Thymus (tissue), 11 donors: Measurements from ENCODE around the gene THSD4. TPM values are rescaled to one million over a fixed set of nuclear protein-coding genes. Genes with fewer than 3 reads are reported as not detected.

Experiments
- DNase-seq, 9 donors: peaks; one replicate each; pipeline ENCODE4 v3.0.0-alpha.2; 2013; ENCODE audit warnings: low spot score in 9 of 9, low read depth in 6 of 9, missing footprints in 1 of 9
- H3K27ac ChIP-seq, 2 donors: one replicate each; pipeline ENCODE4 v1.5.1; 2013; ENCODE audit warnings: control low read depth in 1 of 2, low read depth in 1 of 2, low read length in 1 of 2, mild to moderate bottlenecking in 1 of 2, moderate library complexity in 1 of 2
- H3K27me3 ChIP-seq, 2 donors: one replicate each; pipeline ENCODE4 v1.5.1; 2013; ENCODE audit warnings: low read length in 1 of 2; ENCODE audit not compliant: control insufficient read depth in 2 of 2, insufficient read depth in 1 of 2
- H3K36me3 ChIP-seq, 2 donors: one replicate each; pipeline ENCODE4 v1.5.1; 2013; ENCODE audit warnings: low read length in 1 of 2, mild to moderate bottlenecking in 1 of 2, moderate library complexity in 1 of 2; ENCODE audit not compliant: control insufficient read depth in 2 of 2, insufficient read depth in 2 of 2
- H3K4me1 ChIP-seq, 2 donors: one replicate each; pipeline ENCODE4 v1.5.1; 2013; ENCODE audit warnings: low read length in 2 of 2; ENCODE audit not compliant: control insufficient read depth in 2 of 2, insufficient read depth in 2 of 2
- H3K4me3 ChIP-seq, 2 donors: one replicate each; pipeline ENCODE4 v1.5.1; 2013; ENCODE audit warnings: low read length in 2 of 2, control low read depth in 1 of 2, mild to moderate bottlenecking in 1 of 2
- H3K9me3 ChIP-seq, 2 donors: one replicate each; pipeline ENCODE4 v1.5.1; 2013; ENCODE audit warnings: low read length in 1 of 2, mild to moderate bottlenecking in 1 of 2; ENCODE audit not compliant: control insufficient read depth in 2 of 2, insufficient read depth in 1 of 2
- WGBS: extraction: QIAGEN DNeasy Blood & Tissue Kit; methylation state at CpG from one replicate; pipeline ENCODE4 v1.1.7; 2013; 5-methylcytosine and 5-hydroxymethylcytosine counted together
- polyA plus RNA-seq: library from polyadenylated mRNA; stranded (reverse); fragments of 200-250 nt; gene quantifications from one replicate; pipeline ENCODE4 v1.2.3, GENCODE V29; 2013
- total RNA-seq: library from RNA; stranded (reverse); fragments of 120-200 nt; gene quantifications from one replicate; pipeline ENCODE4 v1.2.4, GENCODE V29; 2013
- donor health status: healthy.

The THSD4 gene
- total and polyA plus RNA-seq, 2 donors: 1.7 to 2.2 TPM

DNA sequence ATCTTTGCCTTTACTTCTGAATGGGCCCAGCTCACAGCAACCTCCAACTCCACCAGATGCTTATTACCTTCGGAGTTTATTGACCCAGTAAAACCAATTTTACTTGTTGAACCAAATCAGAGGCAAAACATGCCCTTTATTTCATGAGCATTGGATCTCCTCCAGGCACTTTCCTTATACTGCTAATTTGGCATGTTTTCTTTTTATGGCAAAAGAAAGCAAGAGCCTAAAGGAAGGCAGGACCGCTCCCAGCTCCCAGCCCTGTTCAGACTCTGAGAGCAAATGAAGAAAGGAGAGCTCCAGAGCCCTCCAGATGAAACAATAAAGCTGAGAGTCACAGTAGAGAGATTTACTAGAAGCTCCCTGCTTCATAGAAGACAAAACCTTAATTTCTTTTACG is 613.6 kb downstream of the THSD4 start:
- Histone ChIP-seq H3K9me3 (no peaks in the 10 kb centered on the region), H3K4me3 (no peak overlapping the region), H3K27me3 (no peaks in the 10 kb centered on the region), H3K27ac (no peak overlapping the region), H3K4me1 (no peaks in the 10 kb centered on the region), H3K36me3 (no peaks in the 10 kb centered on the region)
- DNase-seq: no peak
- WGBS: 95% methylated on average over 3 of the region's 3 CpGs

DNA sequence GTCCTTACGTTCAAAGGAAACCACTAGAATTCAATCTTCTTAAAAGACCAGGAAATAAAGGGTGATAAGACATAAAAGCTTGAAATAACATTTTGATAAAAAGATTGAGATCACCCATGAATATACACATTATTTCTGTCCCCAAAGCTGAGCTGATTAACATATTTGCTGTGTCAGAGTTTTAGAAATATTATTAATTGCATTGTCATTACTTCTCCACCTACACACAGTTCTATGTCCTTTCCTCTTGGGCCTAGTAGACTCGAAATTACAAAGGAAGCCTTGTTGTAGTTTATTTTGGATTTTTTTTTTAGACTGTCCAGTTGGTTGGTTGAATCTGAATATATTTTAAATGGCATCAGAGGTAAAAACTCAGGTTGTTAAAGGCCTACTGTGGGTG is 614.0 kb downstream of the THSD4 start:
- Histone ChIP-seq H3K9me3 (no peaks in the 10 kb centered on the region), H3K4me1 (no peaks in the 10 kb centered on the region), H3K27ac (no peak overlapping the region), H3K36me3 (no peaks in the 10 kb centered on the region), H3K4me3 (no peak overlapping the region), H3K27me3 (no peaks in the 10 kb centered on the region)
- 72% methylated on average over 2 of the region's 2 CpGs for WGBS
- no peak for DNase-seq

DNA sequence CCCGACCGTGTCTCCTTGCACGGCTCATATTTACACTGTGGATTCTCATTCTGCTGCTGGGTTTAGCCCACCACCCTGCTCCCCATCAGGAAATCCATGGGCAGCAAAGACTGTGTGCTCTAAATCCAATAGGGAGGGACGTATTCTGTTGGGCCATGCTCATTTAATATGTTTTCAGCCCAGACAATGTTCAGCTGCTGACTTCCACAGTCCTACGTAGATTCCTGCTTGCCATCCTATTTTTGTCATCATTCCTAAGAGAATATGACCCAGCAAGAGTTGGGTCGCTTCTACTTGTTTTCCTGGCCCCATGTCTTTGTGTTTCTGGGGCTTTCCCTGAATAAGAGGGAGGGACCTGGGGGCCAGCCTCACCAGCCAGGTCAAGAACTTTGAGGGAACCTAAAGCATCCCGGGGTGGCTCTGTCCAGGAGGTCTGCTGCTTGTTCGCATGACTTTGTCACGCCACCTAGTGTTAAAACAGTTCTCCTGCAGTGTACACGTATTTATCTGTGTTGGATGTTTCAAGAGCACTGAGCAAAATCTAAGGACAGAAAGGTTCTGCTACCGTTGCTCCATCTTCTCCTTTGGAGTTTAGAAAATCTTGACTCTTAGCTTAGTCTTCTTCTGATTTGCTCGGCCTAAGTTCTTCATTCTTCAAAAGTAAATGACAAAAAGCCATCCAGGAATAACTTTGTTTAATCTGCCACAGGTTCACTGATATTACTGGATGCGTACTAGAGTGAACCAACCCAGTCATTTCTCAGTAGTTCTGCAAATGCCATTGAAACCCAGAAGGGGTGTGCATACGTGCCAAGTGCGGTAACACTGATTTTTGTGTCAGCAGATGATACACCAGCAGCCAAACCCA is 615.2 kb downstream of the THSD4 start:
- Histone ChIP-seq H3K36me3 (no peaks in the 10 kb centered on the region), H3K9me3 (no peaks in the 10 kb centered on the region), H3K4me1 (no peaks in the 10 kb centered on the region), H3K4me3 (no peak overlapping the region), H3K27ac (no peak overlapping the region), H3K27me3 (no peaks in the 10 kb centered on the region)
- WGBS: 52% methylated on average over 15 of the region's 15 CpGs
- DNase-seq: peak in 5 of 9 donors; percentile 4 to 39 (median 26)

GRCh38 chr15:71732636-71733035 is 617.4 kb downstream of the THSD4 start:
- WGBS: 90% methylated on average over 2 of the region's 2 CpGs
- no peak overlapping the region for H3K27ac ChIP-seq

GRCh38 chr15:71733122-71733521 is 617.9 kb downstream of the THSD4 start:
- H3K4me3 ChIP-seq: no peak overlapping the region
- H3K27ac ChIP-seq: no peak overlapping the region
- H3K36me3 ChIP-seq: no peaks in the 10 kb centered on the region
- H3K27me3 ChIP-seq: no peaks in the 10 kb centered on the region
- DNase-seq: no peak
- 93% methylated on average over 1 of the region's 1 CpG for WGBS
- no peaks in the 10 kb centered on the region for H3K4me1 ChIP-seq
- H3K9me3 ChIP-seq: no peaks in the 10 kb centered on the region

More at GRCh38 chr15:71732636-71733035, 617.4 kb downstream of the THSD4 start:
- no peaks in the 10 kb centered on the region for H3K27me3 ChIP-seq
- H3K4me1 ChIP-seq: no peaks in the 10 kb centered on the region
- no peaks in the 10 kb centered on the region for H3K9me3 ChIP-seq
- H3K4me3 ChIP-seq: no peak overlapping the region
- H3K36me3 ChIP-seq: no peaks in the 10 kb centered on the region
- DNase-seq: no peak

GRCh38 chr15:71734709-71735384 is 619.6 kb downstream of the THSD4 start:
- H3K4me3 ChIP-seq: no peak overlapping the region
- no peaks in the 10 kb centered on the region for H3K36me3 ChIP-seq
- H3K27me3 ChIP-seq: no peaks in the 10 kb centered on the region
- H3K4me1 ChIP-seq: no peaks in the 10 kb centered on the region
- 88% methylated on average over 4 of the region's 4 CpGs for WGBS
- no peak overlapping the region for H3K27ac ChIP-seq
- H3K9me3 ChIP-seq: no peaks in the 10 kb centered on the region
- DNase-seq: no peak

- 92% methylated on average over 2 of the region's 2 CpGs for WGBS
- Histone ChIP-seq H3K4me3 (no peak overlapping the region), H3K4me1 (no peaks in the 10 kb centered on the region), H3K27me3 (no peaks in the 10 kb centered on the region), H3K27ac (no peak overlapping the region), H3K9me3 (no peaks in the 10 kb centered on the region), H3K36me3 (no peaks in the 10 kb centered on the region)
- DNase-seq: no peak
Measured at GRCh38 chr15:71735385-71735757, 620.1 kb downstream of the THSD4 start.

DNA sequence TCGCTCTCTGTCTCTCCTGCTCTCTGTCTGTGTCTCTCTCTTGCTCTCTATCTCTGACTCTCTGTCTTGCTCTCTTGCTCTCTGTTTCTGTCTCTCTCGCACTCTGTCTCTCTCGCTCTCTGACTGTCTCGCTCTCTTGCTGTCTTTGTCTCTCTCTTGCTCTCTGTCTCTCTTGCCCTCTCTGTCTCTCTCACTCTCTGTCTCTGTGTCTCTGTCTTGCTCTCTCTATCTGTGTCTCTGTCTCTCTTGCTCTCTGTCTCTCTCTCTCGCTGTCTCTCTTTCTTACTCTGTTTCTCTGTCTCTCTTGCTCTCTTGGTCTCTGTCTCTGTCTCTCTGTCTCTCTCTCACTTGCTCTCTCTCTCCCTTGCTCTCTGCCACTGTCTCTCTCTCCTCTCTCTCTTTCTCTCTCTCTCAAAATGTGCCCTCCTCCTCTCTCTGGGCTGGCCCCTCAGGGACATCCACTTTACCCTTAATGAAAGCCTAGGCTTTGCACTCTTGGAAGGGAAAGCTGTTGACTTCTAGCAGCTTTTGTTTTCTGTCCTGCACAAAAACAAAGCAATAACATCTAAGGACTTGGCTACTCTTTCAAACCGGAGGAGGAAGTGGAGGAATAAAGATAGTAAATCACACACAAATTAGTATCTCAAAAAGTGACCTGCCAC is 621.1 kb downstream of the THSD4 start:
- Histone ChIP-seq H3K27me3 (no peaks in the 10 kb centered on the region), H3K4me3 (no peak overlapping the region), H3K9me3 (no peaks in the 10 kb centered on the region), H3K36me3 (no peaks in the 10 kb centered on the region), H3K4me1 (no peaks in the 10 kb centered on the region), H3K27ac (no peak overlapping the region)
- WGBS: 84% methylated on average over 6 of the region's 6 CpGs
- DNase-seq: no peak

DNA sequence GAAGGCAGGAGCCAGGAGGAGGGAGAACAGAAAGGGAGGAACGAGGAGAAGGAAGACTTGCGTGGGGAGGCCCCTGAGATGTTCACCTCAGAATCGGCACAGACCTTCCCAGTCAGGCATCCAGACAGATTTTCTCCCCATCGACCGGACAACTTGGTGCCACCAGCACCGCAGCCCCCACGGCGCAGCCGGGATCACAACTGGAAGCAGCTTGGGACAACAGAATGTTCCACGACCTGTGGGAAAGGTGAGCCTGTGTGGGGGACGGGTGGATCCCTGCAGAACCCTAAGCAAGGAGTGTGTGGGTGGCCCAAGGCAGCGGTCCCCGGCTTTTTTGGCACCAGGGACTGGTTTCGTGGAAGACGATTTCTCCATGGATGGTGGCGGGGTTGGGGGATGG is 622.5 kb downstream of the THSD4 start:
- H3K27ac ChIP-seq: no peak overlapping the region
- H3K4me1 ChIP-seq: no peaks in the 10 kb centered on the region
- no peak overlapping the region for H3K4me3 ChIP-seq
- no peak for DNase-seq
- H3K36me3 ChIP-seq: no peaks in the 10 kb centered on the region
- H3K27me3 ChIP-seq: no peaks in the 10 kb centered on the region
- 95% methylated on average over 16 of the region's 16 CpGs for WGBS
- H3K9me3 ChIP-seq: no peaks in the 10 kb centered on the region
